HL-60 (cell line): Measurements from ENCODE around the gene RSL24D1.
A peak's percentile ranks its signal among the peaks of the same experiment; 100 is the strongest.
"Not testable (repeated sequence)": the region's sequence is repeated elsewhere in the genome, so short reads cannot be mapped to it uniquely, and the experiment has no call there.

Source experiments
- DNase-seq, 2 experiments: peaks; one replicate each; pipeline ENCODE4 v3.0.0-alpha.2; 2010 to 2020; ENCODE audit warnings: low read depth in 1 of 2, low spot score in 1 of 2
- H3K27ac ChIP-seq: fragments of 250-450 bp; sonication (Bioruptor Pico); replicated peaks from 2 replicates; pipeline ENCODE4 v1.5.1; 2020; ENCODE audit warnings: mild to moderate bottlenecking, moderate library complexity
- H3K27me3 ChIP-seq: fragments of 250-450 bp; sonication (Bioruptor Pico); 2 replicates; pipeline ENCODE4 v1.5.1; 2021; ENCODE audit warnings: mild to moderate bottlenecking, moderate library complexity; ENCODE audit not compliant: insufficient read depth, poor library complexity, severe bottlenecking
- H3K4me3 ChIP-seq: replicated peaks from 2 replicates; pipeline ENCODE4 v1.5.1; 2011; ENCODE audit warnings: mild to moderate bottlenecking, control low read depth, low read length; ENCODE audit not compliant: insufficient read depth
- CTCF ChIP-seq: IDR thresholded peaks from one replicate; pipeline ENCODE4 v1.5.1; 2011; ENCODE audit warnings: low read length, control low read depth, inconsistent platforms; ENCODE audit not compliant: insufficient read depth
- GABPA ChIP-seq: IDR thresholded peaks from 2 replicates; pipeline ENCODE4 v1.6.1; 2012; ENCODE audit warnings: low read depth
- POLR2AphosphoS5 ChIP-seq: IDR thresholded peaks from 2 replicates; pipeline ENCODE4 v1.6.1; 2012; ENCODE audit warnings: low read depth
- REST ChIP-seq: IDR thresholded peaks from 2 replicates; pipeline ENCODE4 v1.6.1; 2012; ENCODE audit warnings: low read depth; ENCODE audit not compliant: insufficient replicate concordance
- SPI1 ChIP-seq: IDR thresholded peaks from 2 replicates; pipeline ENCODE4 v1.6.1; 2012; ENCODE audit warnings: low read depth, mild to moderate bottlenecking, borderline replicate concordance

Gene RSL24D1

GRCh38 chr15:55168350-55168974 lies 28.3 kb downstream of the RSL24D1 start:
- H3K4me3 ChIP-seq: no peak overlapping the region
- DNase-seq: peak; percentile 35 to 65
- TF ChIP-seq CTCF (peak; percentile 77), SPI1 (no peak)

GRCh38 chr15:55164284-55164683 lies 32.5 kb downstream of the RSL24D1 start:
- Histone ChIP-seq H3K27ac (no peak overlapping the region), H3K4me3 (no peak overlapping the region), H3K27me3 (no peaks in the 10 kb centered on the region)
- DNase-seq: no peak
- TF ChIP-seq GABPA (no peak), SPI1 (no peak), REST (no peak), POLR2AphosphoS5 (no peak), CTCF (no peak)

More at GRCh38 chr15:55168350-55168974, 28.3 kb downstream of the RSL24D1 start:
- no peaks in the 10 kb centered on the region for H3K27me3 ChIP-seq
- no peak overlapping the region for H3K27ac ChIP-seq

GRCh38 chr15:55151631-55152030 lies 45.1 kb downstream of the RSL24D1 start:
- no peak for DNase-seq
- Histone ChIP-seq H3K27me3 (peaks cover 4% of the 10 kb centered on the region), H3K27ac (no peak overlapping the region), H3K4me3 (no peak overlapping the region)
- TF ChIP-seq SPI1: no peak
- TF ChIP-seq REST: no peak
- TF ChIP-seq POLR2AphosphoS5: no peak
- TF ChIP-seq CTCF: no peak
- no peak for TF ChIP-seq GABPA

- H3K4me3 ChIP-seq, H3K27me3 ChIP-seq, H3K27ac ChIP-seq, DNase-seq: not testable (repeated sequence)
These were observed 53.6 kb downstream of the RSL24D1 start for GRCh38 chr15:55143132-55143531.
